ENCODE data around the gene TIMM10B.

The TIMM10B gene

GRCh38 chr11:6480299-6480914 is 894 bp upstream of the TIMM10B start:
- H3K9me3 ChIP-seq: no peaks in the 10 kb centered on the region
- DNase-seq (ENCODE audit: low spot score in 2 of 2): no peak
- peaks cover 65% of the 10 kb centered on the region for H3K36me3 ChIP-seq (replicated peaks)
- in situ Hi-C loops (cut with MboI; ENCODE audit: low sequenced_read_pairs): no loop called here
- no peaks in the 10 kb centered on the region for H3K27me3 ChIP-seq (ENCODE audit: low read depth)
- peak overlapping the region; percentile 77 for H3K4me3 ChIP-seq
- H3K4me1 ChIP-seq: peaks cover 5% of the 10 kb centered on the region; the same call in 1 of the 2 replicates

- Histone ChIP-seq H3K4me1 (peaks cover 5% of the 10 kb centered on the region; the same call in 1 of the 2 replicates), H3K27me3 (ENCODE audit: low read depth) (no peaks in the 10 kb centered on the region), H3K9me3 (no peaks in the 10 kb centered on the region), H3K4me3 (peak overlapping the region; percentile 77), H3K36me3 (replicated peaks) (peaks cover 77% of the 10 kb centered on the region)
- no peak for DNase-seq (ENCODE audit: low spot score in 2 of 2)
- in situ Hi-C loops (cut with MboI; ENCODE audit: low sequenced_read_pairs): no loop called here
Observed at GRCh38 chr11:6481924-6482275, 599 bp downstream of the TIMM10B start.

- DNase-seq (ENCODE audit: low spot score in 2 of 2): no peak
- H3K4me3 ChIP-seq: peak overlapping the region; percentile 77
- no peaks in the 10 kb centered on the region for H3K9me3 ChIP-seq
- in situ Hi-C loops (cut with MboI; ENCODE audit: low sequenced_read_pairs): no loop called here
- peaks cover 5% of the 10 kb centered on the region; the same call in 1 of the 2 replicates for H3K4me1 ChIP-seq
- no peaks in the 10 kb centered on the region for H3K27me3 ChIP-seq (ENCODE audit: low read depth)
- H3K36me3 ChIP-seq (replicated peaks): peaks cover 77% of the 10 kb centered on the region
Observed at GRCh38 chr11:6482441-6482840, 1.1 kb downstream of the TIMM10B start.

- no peaks in the 10 kb centered on the region for H3K27me3 ChIP-seq (ENCODE audit: low read depth)
- H3K4me3 ChIP-seq: no peak overlapping the region
- in situ Hi-C loops (cut with MboI; ENCODE audit: low sequenced_read_pairs): no loop called here
- no peaks in the 10 kb centered on the region for H3K9me3 ChIP-seq
- no peak for DNase-seq (ENCODE audit: low spot score in 2 of 2)
- peaks cover 5% of the 10 kb centered on the region; the same call in 1 of the 2 replicates for H3K4me1 ChIP-seq
- H3K36me3 ChIP-seq (replicated peaks): peaks cover 77% of the 10 kb centered on the region
Observed at GRCh38 chr11:6483015-6483414, 1.7 kb downstream of the TIMM10B start.

GRCh38 chr11:6485661-6486060 is 4.4 kb downstream of the TIMM10B start:
- H3K27me3 ChIP-seq (ENCODE audit: low read depth): no peaks in the 10 kb centered on the region

GRCh38 chr11:6486256-6486655 is 5.0 kb downstream of the TIMM10B start:
- Histone ChIP-seq H3K27me3 (ENCODE audit: low read depth) (no peaks in the 10 kb centered on the region), H3K4me3 (no peak overlapping the region), H3K9me3 (no peaks in the 10 kb centered on the region), H3K36me3 (replicated peaks) (peaks cover 64% of the 10 kb centered on the region), H3K4me1 (peaks cover 5% of the 10 kb centered on the region; the same call in 1 of the 2 replicates)
- in situ Hi-C loops (cut with MboI; ENCODE audit: low sequenced_read_pairs): no loop called here
- no peak for DNase-seq (ENCODE audit: low spot score in 2 of 2)

More at GRCh38 chr11:6485661-6486060, 4.4 kb downstream of the TIMM10B start:
- Histone ChIP-seq H3K9me3 (no peaks in the 10 kb centered on the region), H3K4me3 (no peak overlapping the region), H3K36me3 (replicated peaks) (peaks cover 64% of the 10 kb centered on the region), H3K4me1 (peaks cover 5% of the 10 kb centered on the region; the same call in 1 of the 2 replicates)
- no peak for DNase-seq (ENCODE audit: low spot score in 2 of 2)
- in situ Hi-C loops (cut with MboI; ENCODE audit: low sequenced_read_pairs): no loop called here

- Histone ChIP-seq H3K4me3 (no peak overlapping the region), H3K4me1 (peaks cover 5% of the 10 kb centered on the region; the same call in 1 of the 2 replicates), H3K36me3 (replicated peaks) (peaks cover 64% of the 10 kb centered on the region), H3K9me3 (no peaks in the 10 kb centered on the region), H3K27me3 (ENCODE audit: low read depth) (no peaks in the 10 kb centered on the region)
- in situ Hi-C loops (cut with MboI; ENCODE audit: low sequenced_read_pairs): no loop called here
- no peak for DNase-seq (ENCODE audit: low spot score in 2 of 2)
Observed at GRCh38 chr11:6486938-6487337, 5.6 kb downstream of the TIMM10B start.

- DNase-seq (ENCODE audit: low spot score in 2 of 2): no peak
- H3K4me1 ChIP-seq: no peaks in the 10 kb centered on the region
- no peaks in the 10 kb centered on the region for H3K27me3 ChIP-seq (ENCODE audit: low read depth)
- H3K9me3 ChIP-seq: no peaks in the 10 kb centered on the region
- H3K36me3 ChIP-seq (replicated peaks): peaks cover 51% of the 10 kb centered on the region
- in situ Hi-C loops (cut with MboI; ENCODE audit: low sequenced_read_pairs): no loop called here
- H3K4me3 ChIP-seq: no peak overlapping the region
Observed at GRCh38 chr11:6488342-6488741, 7.0 kb downstream of the TIMM10B start.

- peaks cover 46% of the 10 kb centered on the region for H3K36me3 ChIP-seq (replicated peaks)
- no peaks in the 10 kb centered on the region for H3K4me1 ChIP-seq
- H3K27me3 ChIP-seq (ENCODE audit: low read depth): no peaks in the 10 kb centered on the region
- H3K4me3 ChIP-seq: no peak overlapping the region
- DNase-seq (ENCODE audit: low spot score in 2 of 2): no peak
- no peaks in the 10 kb centered on the region for H3K9me3 ChIP-seq
- in situ Hi-C loops (cut with MboI; ENCODE audit: low sequenced_read_pairs): no loop called here
Observed at GRCh38 chr11:6488821-6489220, 7.5 kb downstream of the TIMM10B start.

- Histone ChIP-seq H3K4me3 (no peak overlapping the region), H3K9me3 (no peaks in the 10 kb centered on the region), H3K27me3 (ENCODE audit: low read depth) (no peaks in the 10 kb centered on the region), H3K36me3 (replicated peaks) (peaks cover 41% of the 10 kb centered on the region), H3K4me1 (no peaks in the 10 kb centered on the region)
- in situ Hi-C loops (cut with MboI; ENCODE audit: low sequenced_read_pairs): no loop called here
- DNase-seq (ENCODE audit: low spot score in 2 of 2): no peak
Observed at GRCh38 chr11:6489306-6489705, 8.0 kb downstream of the TIMM10B start.

GRCh38 chr11:6497069-6497839 is 16.0 kb downstream of the TIMM10B start, which contains the start of gene DNHD1:
DNHD1 (plus strand) TSS chr11:6497280; CDS start chr11:6498216, 936 bp downstream.
- Histone ChIP-seq H3K27me3 (ENCODE audit: low read depth) (no peaks in the 10 kb centered on the region), H3K36me3 (replicated peaks) (no peaks in the 10 kb centered on the region; the same call in 1 of the 2 replicates), H3K4me3 (no peak within 1 kb of the TSS), H3K9me3 (no peaks in the 10 kb centered on the region), H3K4me1 (no peaks in the 10 kb centered on the region)
- in situ Hi-C loops (cut with MboI; ENCODE audit: low sequenced_read_pairs): no loop called here
- DNase-seq (ENCODE audit: low spot score in 2 of 2): no peak

- Histone ChIP-seq H3K9me3 (no peaks in the 10 kb centered on the region), H3K27me3 (ENCODE audit: low read depth) (no peaks in the 10 kb centered on the region), H3K4me1 (no peaks in the 10 kb centered on the region), H3K4me3 (no peak overlapping the region), H3K36me3 (replicated peaks) (no peaks in the 10 kb centered on the region; the same call in 1 of the 2 replicates)
- no peak for DNase-seq (ENCODE audit: low spot score in 2 of 2)
- in situ Hi-C loops (cut with MboI; ENCODE audit: low sequenced_read_pairs): no loop called here
Observed at GRCh38 chr11:6498121-6498520, 16.8 kb downstream of the TIMM10B start.

- no peaks in the 10 kb centered on the region for H3K27me3 ChIP-seq (ENCODE audit: low read depth)
- no peak overlapping the region for H3K4me3 ChIP-seq
- no peak for DNase-seq (ENCODE audit: low spot score in 2 of 2)
- H3K9me3 ChIP-seq: no peaks in the 10 kb centered on the region
- no peaks in the 10 kb centered on the region for H3K4me1 ChIP-seq
- no peaks in the 10 kb centered on the region; the same call in 1 of the 2 replicates for H3K36me3 ChIP-seq (replicated peaks)
- in situ Hi-C loops (cut with MboI; ENCODE audit: low sequenced_read_pairs): no loop called here
Observed at GRCh38 chr11:6498544-6498943, 17.2 kb downstream of the TIMM10B start.

- Histone ChIP-seq H3K4me1 (no peaks in the 10 kb centered on the region), H3K9me3 (no peaks in the 10 kb centered on the region), H3K4me3 (no peak overlapping the region), H3K27me3 (ENCODE audit: low read depth) (no peaks in the 10 kb centered on the region), H3K36me3 (replicated peaks) (peaks cover 4% of the 10 kb centered on the region; the same call in 1 of the 2 replicates)
- no peak for DNase-seq (ENCODE audit: low spot score in 2 of 2)
- in situ Hi-C loops (cut with MboI; ENCODE audit: low sequenced_read_pairs): loop anchor here (10.0 kb wide), 1 partner anchor 128 kb away; no protein-coding TSS in a partner anchor
Observed at GRCh38 chr11:6502382-6502781, 21.1 kb downstream of the TIMM10B start.

Data from HAP-1 (cell line).